Ovary (tissue), 9 donors: Measurements from ENCODE around the gene PCDH1. TPM values are rescaled to one million over a fixed set of nuclear protein-coding genes. Genes with fewer than 3 reads are reported as not detected.

ENCODE experiments used
- DNase-seq, 5 donors: peaks; one replicate each; pipeline ENCODE4 v3.0.0-alpha.2; 2019 to 2020
- H3K27ac ChIP-seq, 2 donors: fragments of 200-600 bp; one replicate each; pipeline versions ENCODE4 v1.5.1 to v1.8.0; 2019 to 2022
- H3K27me3 ChIP-seq: fragments of 200-600 bp; one replicate; pipeline ENCODE4 v1.8.0; 2022
- H3K36me3 ChIP-seq: fragments of 200-600 bp; sonication (generic); one replicate; pipeline ENCODE4 v1.5.1; 2019
- H3K4me1 ChIP-seq: one replicate; pipeline ENCODE4 v1.8.1; 2013; ENCODE audit warnings: mild to moderate bottlenecking, moderate library complexity; ENCODE audit not compliant: insufficient read depth
- H3K4me3 ChIP-seq: fragments of 200-600 bp; sonication (generic); one replicate; pipeline ENCODE4 v1.5.1; 2017
- H3K9me3 ChIP-seq, 2 donors: fragments of 200-600 bp in 1 of 2; sonication (generic) in 1 of 2; one replicate each; pipeline versions ENCODE4 v1.5.1 to v1.8.1; 2013 to 2019; ENCODE audit warnings: mild to moderate bottlenecking in 1 of 2, moderate library complexity in 1 of 2
- EP300 ChIP-seq: sonication (generic); formaldehyde crosslinking; IDR thresholded peaks from one replicate; pipeline ENCODE4 v1.6.1; 2017; ENCODE audit warnings: antibody characterized with exemption
- POLR2A ChIP-seq: fragments of 450-650 bp; IDR thresholded peaks from one replicate; pipeline ENCODE4 v1.6.1; 2017; ENCODE audit warnings: antibody characterized with exemption, mild to moderate bottlenecking, moderate library complexity
- WGBS, 3 donors: extraction: QIAGEN DNeasy Blood & Tissue Kit in 1 of 3; methylation state at CpG; one replicate each; pipeline versions ENCODE4 v1.1.5 to v1.1.7; 2013 to 2017; 5-methylcytosine and 5-hydroxymethylcytosine counted together
- intact Hi-C, 4 donors: fragments of 100-400 bp; cut with DNase I; formaldehyde crosslinking; loops; one replicate each; pipeline versions ENCODE4 v1.11.0 to v1.15.1; 2022 to 2023
- polyA plus RNA-seq, 2 donors: library from polyadenylated mRNA; stranded (reverse); fragments of 200-250 nt in 1 of 2; fragments of 350-450 nt in 1 of 2; fragmentation: Illumina TruSeq in 1 of 2; extraction: RNeasy Lipid Tissue Mini Kit (QIAGEN cat#74804) in 1 of 2; gene quantifications; one replicate each; pipeline ENCODE4 v1.2.3, GENCODE V29; 2013 to 2014
- total RNA-seq, 7 donors: library from RNA; depleted of rRNA in 2 of 7; stranded (reverse); fragments of >200 nt in 2 of 7; fragmentation: NEBNext Ultra II Directional in 3 of 7; extraction: Animal tissue kit (Norgen Biotek cat#: 25700) in 3 of 7; gene quantifications; one replicate each; pipeline versions ENCODE4 v1.1.0 to v1.2.4, GENCODE V29; 2016 to 2023
- TF ChIP-seq, protein P1 (sequence below), 3 donors: fragments of 450-650 bp in 2 of 3; fragments of 200-600 bp in 1 of 3; IDR thresholded peaks; one replicate each; pipeline versions ENCODE4 v1.5.1 to v1.8.0; 2016 to 2022; ENCODE audit warnings: antibody characterized with exemption in 3 of 3, mild to moderate bottlenecking in 1 of 3
- donor health status: DM: no; HTN: no; CAD: no; lungs with moderate emphysema.
- donor health status: DM: no; HTN: no; CAD: no.
- donor health status: Bipolar disorder and iron deficiency.
- donor health status: DM: yes; HTN: yes; CAD: no.
- donor health status: DM: no; HTN: no; CAD: no.
- donor health status: DM: yes; HTN: yes; CAD: no.

The PCDH1 gene
- total and polyA plus RNA-seq, 9 donors: 3.2 to 13.8 (median 7.0) TPM

DNA sequence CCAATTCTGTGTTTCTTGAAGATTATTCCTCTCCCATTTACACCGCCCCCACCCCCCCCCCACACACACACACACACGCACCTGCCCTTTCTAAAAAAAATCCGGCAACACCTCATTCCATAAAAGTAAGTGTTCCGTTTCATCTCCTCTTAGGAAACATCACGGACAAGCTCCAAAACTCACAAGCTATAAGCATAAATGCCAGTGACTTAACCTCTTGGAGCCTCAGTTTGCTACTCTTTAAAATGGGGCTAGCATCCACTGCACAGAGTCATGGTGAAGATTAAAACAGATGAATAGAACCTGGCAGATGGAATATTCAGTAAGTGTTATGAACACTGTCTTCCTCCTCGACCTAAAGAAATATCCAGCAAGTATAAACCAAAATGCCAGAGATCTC, 70.5 kb downstream of the PCDH1 start:
- TF ChIP-seq, protein P1, sequence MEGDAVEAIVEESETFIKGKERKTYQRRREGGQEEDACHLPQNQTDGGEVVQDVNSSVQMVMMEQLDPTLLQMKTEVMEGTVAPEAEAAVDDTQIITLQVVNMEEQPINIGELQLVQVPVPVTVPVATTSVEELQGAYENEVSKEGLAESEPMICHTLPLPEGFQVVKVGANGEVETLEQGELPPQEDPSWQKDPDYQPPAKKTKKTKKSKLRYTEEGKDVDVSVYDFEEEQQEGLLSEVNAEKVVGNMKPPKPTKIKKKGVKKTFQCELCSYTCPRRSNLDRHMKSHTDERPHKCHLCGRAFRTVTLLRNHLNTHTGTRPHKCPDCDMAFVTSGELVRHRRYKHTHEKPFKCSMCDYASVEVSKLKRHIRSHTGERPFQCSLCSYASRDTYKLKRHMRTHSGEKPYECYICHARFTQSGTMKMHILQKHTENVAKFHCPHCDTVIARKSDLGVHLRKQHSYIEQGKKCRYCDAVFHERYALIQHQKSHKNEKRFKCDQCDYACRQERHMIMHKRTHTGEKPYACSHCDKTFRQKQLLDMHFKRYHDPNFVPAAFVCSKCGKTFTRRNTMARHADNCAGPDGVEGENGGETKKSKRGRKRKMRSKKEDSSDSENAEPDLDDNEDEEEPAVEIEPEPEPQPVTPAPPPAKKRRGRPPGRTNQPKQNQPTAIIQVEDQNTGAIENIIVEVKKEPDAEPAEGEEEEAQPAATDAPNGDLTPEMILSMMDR (IDR thresholded peaks at IDR 0.05): no peak
- TF ChIP-seq POLR2A (no peak), EP300 (no peak)
- no peak for DNase-seq
- no peaks in the 10 kb centered on the region for H3K4me1 ChIP-seq
- no peaks in the 10 kb centered on the region for H3K27me3 ChIP-seq
- no peaks in the 10 kb centered on the region for H3K9me3 ChIP-seq
- H3K36me3 ChIP-seq: no peaks in the 10 kb centered on the region
- no peak overlapping the region for H3K4me3 ChIP-seq
- WGBS, 3 donors: 62 to 72% (median 63%) methylated on average over 6 of the region's 6 CpGs
- intact Hi-C loops: no loop called here
- no peak overlapping the region for H3K27ac ChIP-seq

DNA sequence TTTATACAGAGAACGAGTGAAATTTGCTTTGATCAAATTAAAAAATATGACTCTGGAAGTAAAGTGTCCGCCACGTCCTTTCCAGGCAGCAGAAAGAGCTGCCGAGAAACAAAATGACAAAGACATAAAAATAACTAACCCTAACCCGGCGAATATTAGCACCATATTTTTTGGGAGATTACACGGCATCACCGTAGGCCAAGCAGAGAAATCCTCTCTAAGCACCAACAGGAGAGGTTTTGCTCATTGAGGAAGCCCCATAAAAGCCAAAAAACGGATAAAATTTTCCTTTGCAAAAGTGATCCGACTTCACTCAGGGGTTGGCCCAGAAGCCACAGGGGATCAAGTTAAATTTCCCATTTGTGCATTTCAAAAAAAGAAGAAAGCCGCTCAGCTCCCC, 70.9 kb downstream of the PCDH1 start:
- Histone ChIP-seq H3K4me1 (no peaks in the 10 kb centered on the region), H3K4me3 (no peak overlapping the region), H3K9me3 (no peaks in the 10 kb centered on the region), H3K27me3 (no peaks in the 10 kb centered on the region), H3K36me3 (no peaks in the 10 kb centered on the region), H3K27ac (no peak overlapping the region)
- 62 to 70% (median 70%) methylated on average over 11 of the region's 11 CpGs for WGBS, 3 donors
- TF ChIP-seq EP300 (no peak), POLR2A (no peak)
- TF ChIP-seq, protein P1 (IDR thresholded peaks at IDR 0.05): no peak
- no peak for DNase-seq
- intact Hi-C loops: no loop called here

DNA sequence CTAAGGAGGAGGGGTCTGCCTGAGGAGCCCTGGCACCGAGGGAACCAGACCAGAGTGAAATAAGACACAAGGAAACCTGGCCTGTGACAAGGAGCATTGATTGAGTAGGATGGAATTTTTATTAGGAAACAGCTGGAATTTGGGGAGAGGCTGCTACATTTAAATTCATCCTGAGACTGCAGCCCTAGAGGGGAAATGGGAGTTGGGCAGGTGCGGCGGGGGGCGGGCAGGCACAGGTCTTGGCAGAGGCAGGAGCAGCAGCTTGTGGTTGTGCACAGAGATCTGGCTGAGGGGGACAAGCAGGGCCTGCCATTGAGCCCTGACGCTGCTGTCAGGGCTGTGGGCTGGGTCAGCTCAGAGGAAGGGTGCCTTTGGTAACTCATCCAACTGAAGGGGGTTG, 71.6 kb downstream of the PCDH1 start:
- H3K27ac ChIP-seq: no peak overlapping the region
- TF ChIP-seq, protein P1 (IDR thresholded peaks at IDR 0.05): no peak
- TF ChIP-seq EP300: no peak
- no peak for TF ChIP-seq POLR2A
- WGBS, 3 donors: 45 to 55% (median 47%) methylated on average over 5 of the region's 5 CpGs
- DNase-seq: no peak
- H3K4me3 ChIP-seq: no peak overlapping the region
- H3K4me1 ChIP-seq: no peaks in the 10 kb centered on the region
- no peaks in the 10 kb centered on the region for H3K9me3 ChIP-seq
- no peaks in the 10 kb centered on the region for H3K36me3 ChIP-seq
- H3K27me3 ChIP-seq: no peaks in the 10 kb centered on the region
- intact Hi-C loops: no loop called here

DNA sequence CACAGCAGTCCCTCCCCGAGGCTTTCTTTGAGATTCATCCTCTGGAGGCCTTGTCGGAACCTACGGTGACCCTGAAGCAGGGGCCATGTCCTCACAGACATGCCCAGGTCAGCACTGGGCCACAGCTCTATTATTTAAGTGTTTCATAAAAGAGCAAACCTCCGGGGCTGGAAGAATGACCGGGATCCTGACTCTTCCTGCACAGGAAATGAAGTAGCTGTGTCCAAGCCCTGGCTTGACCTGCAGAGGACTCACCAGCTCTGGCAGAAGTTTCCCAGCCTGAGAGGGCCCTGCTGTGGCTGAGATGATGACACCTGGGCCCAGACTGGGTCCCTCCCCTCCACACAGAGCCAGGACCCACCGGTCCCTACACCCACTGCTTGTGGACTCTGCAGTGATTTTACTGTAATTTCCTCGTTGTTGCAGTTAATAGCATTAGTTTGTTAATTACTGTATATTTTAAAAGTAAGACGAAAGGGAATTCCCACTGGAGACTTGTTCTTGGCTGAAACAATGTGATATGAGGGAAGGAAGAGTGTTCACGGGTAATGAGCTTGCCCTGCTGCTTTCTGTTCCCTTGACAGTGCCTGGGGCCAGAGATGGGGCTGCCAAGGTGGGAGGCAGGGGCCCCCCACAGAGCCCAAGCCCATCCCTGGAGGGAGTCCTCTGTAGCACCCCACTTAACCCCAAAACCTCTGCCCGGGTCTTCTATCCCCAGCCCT, 72.2 kb downstream of the PCDH1 start:
- Histone ChIP-seq H3K36me3 (no peaks in the 10 kb centered on the region), H3K27me3 (no peaks in the 10 kb centered on the region), H3K27ac (no peak overlapping the region), H3K9me3 (no peaks in the 10 kb centered on the region), H3K4me1 (no peaks in the 10 kb centered on the region), H3K4me3 (no peak overlapping the region)
- WGBS, 3 donors: 28 to 36% (median 32%) methylated on average over 10 of the region's 10 CpGs
- DNase-seq: peak in 1 of 5 donors; percentile 23
- intact Hi-C loops: no loop called here
- no peak for TF ChIP-seq EP300

DNA sequence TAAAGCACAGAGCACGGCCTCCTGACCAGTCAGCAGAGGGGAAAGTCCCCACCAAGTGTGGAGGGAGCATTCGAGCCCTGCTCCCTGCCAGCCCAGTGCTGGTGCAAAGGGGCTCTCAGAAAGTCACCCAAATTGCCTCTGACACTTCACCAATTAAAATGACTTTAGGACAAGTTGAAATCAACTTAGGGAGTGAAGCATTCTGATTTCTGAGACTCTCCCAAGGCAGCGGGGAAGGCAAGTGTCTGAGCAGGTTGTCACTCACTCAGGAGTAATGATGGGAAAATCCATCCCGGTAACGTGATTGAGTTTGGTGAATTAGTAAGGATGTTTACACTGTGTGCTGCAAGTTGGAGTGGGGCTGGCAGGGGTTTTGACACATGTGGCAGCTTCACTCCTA, 73.7 kb downstream of the PCDH1 start:
- 35 to 50% (median 35%) methylated on average over 5 of the region's 5 CpGs for WGBS, 3 donors

More for the DNA sequence above, 73.7 kb downstream of the PCDH1 start:
- H3K27me3 ChIP-seq: no peaks in the 10 kb centered on the region
- TF ChIP-seq, protein P1 (IDR thresholded peaks at IDR 0.05): no peak
- no peak for TF ChIP-seq EP300
- TF ChIP-seq POLR2A: no peak
- no peaks in the 10 kb centered on the region for H3K4me1 ChIP-seq
- no peak for DNase-seq
- no peaks in the 10 kb centered on the region for H3K9me3 ChIP-seq
- no peak overlapping the region for H3K4me3 ChIP-seq
- no peaks in the 10 kb centered on the region for H3K36me3 ChIP-seq
- intact Hi-C loops: no loop called here
- no peak overlapping the region for H3K27ac ChIP-seq
